Stimulated activated CD4-positive, alpha-beta T cell treated with anti-CD3 and anti-CD28 coated beads, Interleukin-12 subunit alpha, Interleukin-12 subunit beta, amount 100 ng/mL, for 48 hours (primary cell): Measurements from ENCODE around the gene NKX1-1.
"Not testable (repeated sequence)": the region's sequence is repeated elsewhere in the genome, so short reads cannot be mapped to it uniquely, and the experiment has no call there.

Source experiments
- DNase-seq, 3 donors: peaks; one replicate each; pipeline ENCODE4 v3.0.0-alpha.2; 2020; ENCODE audit warnings: low read depth in 2 of 3, low spot score in 1 of 3

NKX1-1 gene

DNA sequence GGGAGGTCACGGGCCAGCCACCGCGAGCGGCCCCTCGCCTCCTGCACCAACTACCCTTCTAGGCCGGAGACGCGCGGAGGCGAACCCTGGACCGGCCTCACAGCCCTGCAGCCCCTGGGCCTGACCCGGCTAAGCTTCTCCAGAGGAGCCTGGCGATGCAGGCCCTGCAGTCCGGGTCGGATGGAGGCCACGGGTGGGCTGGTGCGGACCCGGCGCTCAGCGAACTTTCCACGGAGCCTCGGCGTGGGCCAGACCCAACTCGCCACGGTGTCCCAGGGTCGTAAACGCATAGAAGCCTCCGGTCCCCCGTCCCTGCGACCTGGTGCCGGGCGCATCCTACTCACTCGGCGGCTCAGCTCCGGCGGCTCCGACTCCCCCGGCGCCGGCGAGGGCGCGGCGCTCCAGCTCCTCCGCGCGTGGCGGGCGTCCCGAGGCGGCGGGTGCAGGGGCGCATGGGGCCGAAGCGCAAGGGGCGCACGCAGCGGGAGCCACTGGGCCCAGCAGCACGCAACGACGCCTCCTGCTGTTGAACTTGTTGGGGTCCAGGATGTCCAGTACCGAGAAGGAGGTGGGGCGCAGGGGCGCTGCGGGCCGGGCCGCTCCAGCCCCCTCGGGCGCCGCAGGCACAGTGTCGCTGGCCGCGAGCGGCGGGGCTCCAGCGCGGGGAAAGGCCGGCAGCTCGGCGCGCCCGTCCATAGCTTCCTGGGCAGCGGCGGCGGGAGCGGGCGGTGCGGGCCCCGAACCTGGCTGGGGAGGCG, 427 bp downstream of the NKX1-1 start:
- no peak for DNase-seq

- no peak for DNase-seq
Measured at GRCh38 chr4:1405254-1405635, 997 bp downstream of the NKX1-1 start.

DNA sequence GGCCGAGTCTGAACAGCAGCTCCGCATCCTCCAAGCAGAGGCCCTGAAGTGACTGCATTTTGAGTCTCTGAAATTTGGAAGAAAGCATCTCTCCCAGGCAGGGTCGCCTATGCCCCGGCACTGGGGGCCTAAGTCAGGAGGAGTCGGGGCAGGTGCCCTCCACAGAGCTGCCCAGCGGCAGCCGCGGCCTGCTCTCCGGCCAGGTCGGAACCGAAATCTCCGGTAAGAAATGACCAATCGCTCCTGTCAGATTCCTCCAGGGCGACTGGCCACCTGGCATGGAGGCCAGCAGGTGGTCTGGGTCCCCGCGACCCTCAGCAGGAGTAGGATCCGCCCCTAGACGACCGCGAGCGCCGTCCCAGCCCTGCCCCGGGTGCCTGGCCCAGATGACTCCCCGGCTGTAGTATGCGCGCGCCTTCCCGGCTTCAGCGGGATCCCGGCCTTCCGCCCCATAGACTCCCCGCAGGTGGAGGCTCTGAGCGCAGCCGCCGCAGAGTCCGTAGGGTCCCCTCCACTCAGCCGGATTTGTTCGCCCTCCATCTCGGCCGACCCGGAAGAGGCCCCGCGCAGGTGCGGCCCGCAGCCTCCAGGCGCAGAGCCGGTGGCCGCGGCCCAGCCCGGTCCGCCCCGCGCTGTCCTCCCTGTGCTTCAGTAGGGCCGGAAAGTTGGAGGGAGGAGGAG, 1.5 kb downstream of the NKX1-1 start:
- DNase-seq, result no peak

DNA sequence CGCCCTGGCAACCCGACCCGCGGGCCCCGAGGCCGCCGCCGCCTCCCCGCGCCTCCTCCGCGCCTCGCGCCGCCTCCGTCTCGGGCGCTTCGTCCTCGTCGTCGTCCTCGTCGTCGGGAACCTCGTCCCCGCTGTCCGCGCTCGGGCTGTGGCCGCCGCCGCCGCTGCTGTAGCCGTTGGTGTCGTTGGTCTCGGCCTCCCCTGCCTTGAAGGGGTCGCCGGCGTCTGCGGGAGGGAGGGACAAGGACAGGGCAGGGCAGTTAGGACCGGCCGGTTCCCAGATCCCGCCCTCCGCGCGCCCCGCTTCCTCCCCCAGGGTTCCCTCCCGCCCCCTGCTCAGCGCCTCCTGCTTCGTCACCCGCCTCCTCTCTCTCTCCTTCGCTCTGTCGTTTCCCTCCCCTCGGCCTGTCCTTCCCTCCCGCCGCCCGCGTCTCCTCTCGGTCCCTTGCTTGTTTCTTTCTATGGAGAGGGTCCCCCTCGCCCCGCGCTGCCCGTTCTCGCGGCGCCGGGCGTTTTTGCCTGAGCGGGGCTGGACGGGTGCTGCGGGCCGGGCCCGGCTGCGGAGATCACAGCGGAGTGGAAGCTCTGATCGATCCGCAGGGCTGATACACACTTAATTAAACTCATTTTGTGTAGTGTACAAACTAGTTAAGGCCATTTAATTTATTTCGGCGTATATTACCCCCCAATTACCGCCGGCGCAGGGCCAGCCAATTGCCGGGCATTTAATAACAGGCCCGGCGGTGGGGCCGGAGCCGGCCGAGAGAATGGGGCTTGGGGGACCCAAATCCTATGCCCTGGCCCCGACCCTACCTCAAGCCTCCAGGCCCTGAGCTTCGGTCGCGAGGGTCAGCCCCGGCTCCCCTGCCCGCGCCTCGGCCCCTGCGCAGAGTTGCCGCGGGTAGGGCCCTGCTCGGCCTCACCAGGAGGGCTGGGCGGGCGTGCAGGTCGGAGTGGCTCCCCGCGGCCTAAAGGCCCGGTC, 2.4 kb downstream of the NKX1-1 start:
- no peak for DNase-seq

GRCh38 chr4:1403177-1403583, 3.1 kb downstream of the NKX1-1 start:
- no peak for DNase-seq

DNA sequence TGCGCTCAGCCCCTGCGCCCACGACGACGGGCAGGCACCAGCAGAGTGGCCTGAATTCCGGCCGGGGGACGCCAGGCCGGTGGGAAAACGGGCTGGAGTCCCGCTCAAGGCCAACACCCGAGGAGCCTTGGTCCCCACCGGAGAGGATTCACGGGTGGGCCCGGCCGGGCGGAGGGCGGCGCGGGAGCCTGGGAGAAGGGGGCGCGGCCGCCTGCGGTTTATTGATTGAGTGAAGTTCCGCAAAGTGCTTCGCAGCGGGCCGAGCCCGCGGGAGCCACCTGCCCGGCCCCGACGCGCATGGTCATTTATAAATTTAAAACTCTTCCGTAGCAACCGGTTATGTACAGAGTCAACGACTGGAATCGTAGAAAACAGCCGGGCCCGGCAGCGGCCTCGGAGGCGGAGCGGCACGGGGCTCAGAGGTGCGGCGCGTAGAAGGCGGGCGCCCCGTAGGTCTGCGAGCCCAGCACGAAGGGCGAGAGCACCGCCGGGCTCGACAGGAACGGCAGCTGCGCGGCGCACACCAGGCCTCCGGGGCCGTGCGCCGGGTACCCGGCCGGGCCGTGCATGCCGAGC, 3.6 kb downstream of the NKX1-1 start:
- DNase-seq, result no peak

GRCh38 chr4:1402021-1402515, 4.2 kb downstream of the NKX1-1 start:
- no peak for DNase-seq

- DNase-seq, result no peak
Measured at GRCh38 chr4:1401409-1402020, 4.7 kb downstream of the NKX1-1 start.

GRCh38 chr4:1400831-1401408, 5.3 kb downstream of the NKX1-1 start:
- no peak for DNase-seq

DNA sequence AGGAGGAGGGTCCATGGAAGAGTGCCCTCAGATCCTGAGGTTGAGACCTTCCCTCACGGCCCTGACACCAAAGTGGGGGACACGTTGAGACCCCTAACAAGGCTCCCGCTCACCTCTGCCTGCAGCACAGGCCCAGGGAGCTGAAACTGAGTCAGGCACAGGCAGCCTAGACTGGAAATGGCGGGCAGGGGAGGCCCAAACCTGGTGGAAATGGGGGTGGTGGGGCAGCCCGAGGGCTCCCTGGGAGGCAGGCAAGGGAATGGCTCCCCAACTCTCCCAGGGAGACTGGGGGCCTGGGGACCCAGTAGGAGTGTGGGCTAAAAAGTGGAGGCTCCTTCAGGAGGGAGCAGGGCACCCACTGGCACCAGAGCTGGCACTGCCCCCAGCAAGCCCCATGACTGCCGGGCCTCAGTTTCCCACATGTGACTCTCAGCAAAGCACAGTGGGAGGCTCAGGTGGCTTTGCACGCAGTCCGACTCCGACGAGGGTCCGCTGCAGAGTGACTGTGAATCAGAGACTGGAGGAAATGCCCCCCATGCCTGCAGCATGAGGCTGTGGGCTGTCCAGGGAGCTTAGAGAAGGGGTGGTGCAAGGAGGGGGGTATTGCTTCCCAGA, 5.9 kb downstream of the NKX1-1 start:
- no peak for DNase-seq

DNA sequence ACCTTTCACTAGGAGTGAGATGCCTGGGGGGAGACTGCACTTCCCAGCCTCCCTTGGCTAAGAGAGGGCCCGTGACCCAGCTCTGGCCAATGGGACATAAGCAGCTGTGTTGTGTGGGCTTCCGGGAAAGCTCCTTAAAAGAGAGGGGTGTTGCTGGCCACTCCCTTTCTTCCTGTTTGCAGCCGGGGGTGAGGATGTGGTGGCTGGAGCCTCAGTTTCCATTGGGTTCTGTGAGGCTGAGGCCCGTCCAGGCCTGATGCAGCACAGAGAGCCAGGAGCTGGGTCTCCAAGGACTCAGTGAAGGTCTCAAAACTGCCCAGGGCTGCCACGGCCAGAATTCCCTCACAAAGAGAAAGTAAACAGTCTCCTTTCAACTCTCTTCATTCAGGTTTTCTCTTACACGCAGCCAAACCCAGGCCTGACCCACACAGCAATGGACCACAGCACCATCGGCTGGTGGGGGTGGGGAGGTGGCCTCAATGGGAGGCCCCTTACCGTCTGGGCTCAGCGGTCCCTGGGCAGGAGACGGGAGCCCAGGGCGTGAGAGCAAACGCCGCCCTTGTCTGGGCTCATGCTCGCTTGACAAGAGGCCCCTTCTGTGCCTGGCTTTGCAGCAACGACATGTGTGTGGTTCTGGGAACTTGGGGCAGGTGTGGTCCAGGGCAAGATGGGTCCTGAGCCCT, 6.6 kb downstream of the NKX1-1 start:
- DNase-seq, result no peak

DNA sequence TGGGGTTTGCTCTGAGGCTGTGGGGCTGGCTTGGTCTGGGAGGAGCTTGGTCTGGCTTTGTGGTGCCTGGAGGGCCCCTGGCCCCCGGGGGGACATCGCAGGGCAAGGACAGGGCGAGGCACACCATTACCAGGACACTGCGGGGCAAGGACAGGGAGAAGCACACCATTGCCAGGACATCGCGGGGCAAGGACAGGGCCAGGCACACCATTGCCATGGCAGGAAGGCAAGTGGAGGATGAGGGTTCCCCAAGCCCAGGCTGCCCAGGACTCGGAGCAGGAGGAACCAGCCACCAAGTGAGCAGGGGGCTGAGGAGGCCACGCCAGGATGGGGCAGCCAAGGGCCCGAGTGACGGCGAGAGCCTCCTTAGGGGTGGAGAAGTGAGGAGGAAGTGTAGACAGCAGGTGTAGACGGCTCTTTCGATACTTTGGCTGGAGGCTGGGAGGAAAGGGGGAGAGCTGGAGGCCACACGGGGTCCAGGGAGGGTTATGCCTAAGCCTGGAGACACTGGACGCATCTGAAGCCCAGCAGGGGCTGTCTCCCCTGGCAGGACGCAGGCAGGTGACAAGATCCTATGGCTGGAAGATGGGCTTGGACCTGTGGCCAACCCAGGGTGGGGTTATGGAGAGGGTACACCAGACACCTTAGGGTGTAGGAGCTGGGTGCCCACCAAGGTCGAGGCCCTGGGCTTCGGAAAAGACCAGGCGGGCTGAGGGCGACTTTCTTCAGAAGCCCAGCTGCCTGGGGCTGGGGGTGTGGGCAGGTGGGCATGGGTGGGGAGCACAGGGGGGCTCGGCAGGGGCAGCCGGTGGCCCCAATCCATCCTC, 7.3 kb downstream of the NKX1-1 start:
- DNase-seq, result no peak

DNA sequence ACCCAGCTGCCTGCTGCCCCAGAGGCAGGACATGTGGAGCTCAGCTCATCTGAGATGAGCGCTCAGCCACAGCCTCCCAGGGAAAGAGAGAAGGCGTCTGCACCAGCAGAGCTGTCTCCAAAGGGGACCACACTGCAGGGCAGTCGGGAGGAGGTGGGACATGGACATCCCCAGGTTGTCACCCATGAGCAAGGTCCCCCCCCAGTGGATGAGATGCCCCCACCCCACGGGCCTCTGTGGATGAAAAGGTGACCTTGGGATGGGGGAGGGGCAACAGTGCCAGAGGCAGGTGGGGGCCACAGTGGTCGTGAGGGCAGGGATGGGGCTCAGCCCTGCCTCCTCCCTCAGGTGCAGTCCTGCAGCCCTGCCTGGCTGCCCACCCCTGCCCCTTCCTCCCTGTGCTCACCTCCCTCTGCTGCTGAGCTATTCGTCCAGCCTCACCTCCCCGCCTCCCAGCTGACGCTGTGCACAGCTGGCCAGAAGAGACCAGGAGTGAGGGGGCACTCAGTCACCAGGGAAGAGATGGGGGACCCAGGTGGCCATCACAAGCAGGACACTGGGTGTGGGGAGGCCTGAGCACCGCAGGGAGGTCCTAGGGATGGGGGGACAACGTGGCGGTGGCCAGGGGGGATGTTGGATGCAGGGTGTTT, 9.3 kb downstream of the NKX1-1 start:
- DNase-seq, result no peak

DNA sequence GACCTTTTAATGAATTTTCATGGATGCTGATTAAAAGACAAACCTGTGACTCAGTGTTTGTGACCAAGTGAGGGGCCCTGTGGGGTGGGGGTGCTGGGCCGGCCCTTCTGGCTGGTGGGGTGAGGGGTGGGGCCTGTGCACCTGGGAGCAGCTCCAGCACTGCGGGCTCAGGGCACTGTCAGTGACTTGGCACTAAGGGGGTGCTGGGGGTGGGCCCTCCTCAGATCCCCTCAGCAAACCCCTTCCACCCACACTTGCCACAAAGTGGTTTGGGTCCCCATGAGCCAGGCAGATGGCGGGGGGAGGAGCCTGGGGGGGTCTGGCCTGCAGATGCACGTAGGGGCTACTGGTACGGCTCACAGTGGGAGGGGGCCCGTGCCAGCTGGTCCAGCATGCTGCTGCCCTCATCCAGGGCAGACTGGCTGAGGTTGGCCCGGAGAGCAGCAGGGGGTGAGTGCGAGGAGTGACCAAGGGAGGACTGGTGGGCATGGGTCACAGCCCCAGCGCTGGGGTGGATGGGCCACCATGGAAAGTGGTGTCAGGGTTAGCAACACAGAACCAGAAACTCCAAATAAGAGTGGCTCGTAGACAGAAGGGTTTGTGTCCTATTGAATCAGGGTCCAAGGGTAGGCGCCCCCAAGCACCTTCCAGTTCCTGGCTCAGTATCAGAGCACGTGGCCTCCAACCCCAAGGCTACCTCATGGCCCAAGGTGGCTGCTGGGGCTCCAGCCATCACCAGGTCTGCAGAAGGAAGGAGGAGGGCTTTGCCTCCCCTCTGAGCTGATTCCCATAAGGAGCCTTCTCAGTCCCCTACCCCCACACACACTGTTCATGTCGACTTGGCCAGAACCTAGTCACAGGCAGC, 10.1 kb downstream of the NKX1-1 start:
- DNase-seq, result no peak

GRCh38 chr4:1395389-1395820, 10.8 kb downstream of the NKX1-1 start:
- not testable (repeated sequence) for DNase-seq

- not testable (repeated sequence) for DNase-seq
Measured at GRCh38 chr4:1394554-1395388, 11.5 kb downstream of the NKX1-1 start.
